ENCODE measurements around the gene ZCCHC14. TPM values are rescaled to one million over a fixed set of nuclear protein-coding genes. Genes with fewer than 3 reads are reported as not detected.
"Not testable (repeated sequence)": the region's sequence is repeated elsewhere in the genome, so short reads cannot be mapped to it uniquely, and the experiment has no call there.

The ZCCHC14 gene
- total RNA-seq, 1 donor from 2014 or later: 19.0 TPM

- Histone ChIP-seq H3K79me2 (ENCODE audit: insufficient read depth, low read length) (peaks cover 56% of the 10 kb centered on the region), H3K27me3 (ENCODE audit: insufficient read depth, low read length) (no peaks in the 10 kb centered on the region), H3K4me2 (ENCODE audit: low read length) (peak overlapping the region; percentile 96), H3K9me3 (ENCODE audit: insufficient read depth, low read depth, low read length) (no peaks in the 10 kb centered on the region), H3K4me3 (ENCODE audit: insufficient read depth, low read depth, low read length) (peak overlapping the region; percentile 70), H4K20me1 (ENCODE audit: insufficient read depth, low read length) (peaks cover 44% of the 10 kb centered on the region), H3K27ac (ENCODE audit: low read depth, low read length) (no peak overlapping the region), H2AFZ (ENCODE audit: low read depth, low read length) (no peak overlapping the region), H3K4me1 (ENCODE audit: insufficient read depth, low read length) (peaks cover 25% of the 10 kb centered on the region), H3K9ac (ENCODE audit: low read length) (peak overlapping the region; percentile 85), H3K36me3 (ENCODE audit: insufficient read depth, low read length) (no peaks in the 10 kb centered on the region)
- FAIRE-seq (no peak), DNase-seq (ENCODE audit: low read depth) (no peak)
- Mint-ChIP-seq H3K4me1 (ENCODE audit: low read depth, unreplicated experiment) (peaks cover 26% of the 10 kb centered on the region), H3K9me3 (ENCODE audit: unreplicated experiment) (no peaks in the 10 kb centered on the region), H3K27ac (ENCODE audit: unreplicated experiment) (peak overlapping the region; percentile 69), H3K27me3 (ENCODE audit: low read depth, unreplicated experiment) (no peaks in the 10 kb centered on the region), H3K36me3 (ENCODE audit: low read depth, unreplicated experiment) (peaks cover 4% of the 10 kb centered on the region), H3K4me3 (ENCODE audit: unreplicated experiment) (peak overlapping the region; percentile 87)
- TF ChIP-seq CTCF (IDR thresholded peaks at IDR 0.05; ENCODE audit: insufficient read depth, low read depth, low read length): no peak
- TF ChIP-seq EZH2 (IDR thresholded peaks at IDR 0.05; ENCODE audit: insufficient read depth, low read length): no peak
Measured at GRCh38 chr16:87382023-87382785, 110.6 kb downstream of the ZCCHC14 start.

GRCh38 chr16:87380881-87381280 lies 111.9 kb downstream of the ZCCHC14 start:
- Mint-ChIP-seq H3K27ac (ENCODE audit: unreplicated experiment) (peak overlapping the region; percentile 89), H3K4me1 (ENCODE audit: low read depth, unreplicated experiment) (peaks cover 29% of the 10 kb centered on the region), H3K9me3 (ENCODE audit: unreplicated experiment) (no peaks in the 10 kb centered on the region), H3K4me3 (ENCODE audit: unreplicated experiment) (peak overlapping the region; percentile 87), H3K36me3 (ENCODE audit: low read depth, unreplicated experiment) (peaks cover 6% of the 10 kb centered on the region), H3K27me3 (ENCODE audit: low read depth, unreplicated experiment) (no peaks in the 10 kb centered on the region)
- Histone ChIP-seq H3K4me3 (ENCODE audit: insufficient read depth, low read depth, low read length) (peak overlapping the region; percentile 43), H3K79me2 (ENCODE audit: insufficient read depth, low read length) (peaks cover 69% of the 10 kb centered on the region), H3K36me3 (ENCODE audit: insufficient read depth, low read length) (no peaks in the 10 kb centered on the region), H3K9ac (ENCODE audit: low read length) (peak overlapping the region; percentile 36), H3K4me2 (ENCODE audit: low read length) (peak overlapping the region; percentile 96), H3K27ac (ENCODE audit: low read depth, low read length) (no peak overlapping the region), H2AFZ (ENCODE audit: low read depth, low read length) (no peak overlapping the region), H3K9me3 (ENCODE audit: insufficient read depth, low read depth, low read length) (no peaks in the 10 kb centered on the region), H4K20me1 (ENCODE audit: insufficient read depth, low read length) (peaks cover 56% of the 10 kb centered on the region), H3K27me3 (ENCODE audit: insufficient read depth, low read length) (no peaks in the 10 kb centered on the region), H3K4me1 (ENCODE audit: insufficient read depth, low read length) (peaks cover 30% of the 10 kb centered on the region)
- DNase-seq (ENCODE audit: low read depth): no peak
- no peak for FAIRE-seq
- TF ChIP-seq EZH2 (IDR thresholded peaks at IDR 0.05; ENCODE audit: insufficient read depth, low read length): no peak
- TF ChIP-seq CTCF (IDR thresholded peaks at IDR 0.05; ENCODE audit: insufficient read depth, low read depth, low read length): peak; percentile 11

- no peak for TF ChIP-seq CTCF (IDR thresholded peaks at IDR 0.05; ENCODE audit: insufficient read depth, low read depth, low read length)
- TF ChIP-seq EZH2 (IDR thresholded peaks at IDR 0.05; ENCODE audit: insufficient read depth, low read length): no peak
- Mint-ChIP-seq H3K36me3 (ENCODE audit: low read depth, unreplicated experiment) (peaks cover 8% of the 10 kb centered on the region), H3K4me3 (ENCODE audit: unreplicated experiment) (no peak overlapping the region), H3K27ac (ENCODE audit: unreplicated experiment) (peak overlapping the region; percentile 89), H3K9me3 (ENCODE audit: unreplicated experiment) (no peaks in the 10 kb centered on the region), H3K4me1 (ENCODE audit: low read depth, unreplicated experiment) (peaks cover 34% of the 10 kb centered on the region), H3K27me3 (ENCODE audit: low read depth, unreplicated experiment) (no peaks in the 10 kb centered on the region)
- FAIRE-seq (no peak), DNase-seq (ENCODE audit: low read depth) (no peak)
- Histone ChIP-seq H3K36me3 (ENCODE audit: insufficient read depth, low read length) (no peaks in the 10 kb centered on the region), H3K4me1 (ENCODE audit: insufficient read depth, low read length) (peaks cover 35% of the 10 kb centered on the region), H2AFZ (ENCODE audit: low read depth, low read length) (no peak overlapping the region), H3K27me3 (ENCODE audit: insufficient read depth, low read length) (no peaks in the 10 kb centered on the region), H3K4me2 (ENCODE audit: low read length) (peak overlapping the region; percentile 96), H3K79me2 (ENCODE audit: insufficient read depth, low read length) (peaks cover 74% of the 10 kb centered on the region), H3K9me3 (ENCODE audit: insufficient read depth, low read depth, low read length) (no peaks in the 10 kb centered on the region), H3K9ac (ENCODE audit: low read length) (peak overlapping the region; percentile 36), H3K4me3 (ENCODE audit: insufficient read depth, low read depth, low read length) (no peak overlapping the region), H3K27ac (ENCODE audit: low read depth, low read length) (no peak overlapping the region), H4K20me1 (ENCODE audit: insufficient read depth, low read length) (peaks cover 61% of the 10 kb centered on the region)
Measured at GRCh38 chr16:87380403-87380802, 112.4 kb downstream of the ZCCHC14 start.

GRCh38 chr16:87379312-87379752 lies 113.5 kb downstream of the ZCCHC14 start:
- not testable (repeated sequence) for H3K9me3 ChIP-seq (ENCODE audit: insufficient read depth, low read depth, low read length); H3K9me3 Mint-ChIP-seq (ENCODE audit: unreplicated experiment); H3K4me2 ChIP-seq (ENCODE audit: low read length); H3K27me3 Mint-ChIP-seq (ENCODE audit: low read depth, unreplicated experiment); H3K27ac ChIP-seq (ENCODE audit: low read depth, low read length); FAIRE-seq; DNase-seq (ENCODE audit: low read depth); H3K27ac Mint-ChIP-seq (ENCODE audit: unreplicated experiment); H3K9ac ChIP-seq (ENCODE audit: low read length); H3K36me3 ChIP-seq (ENCODE audit: insufficient read depth, low read length); H3K27me3 ChIP-seq (ENCODE audit: insufficient read depth, low read length); H3K36me3 Mint-ChIP-seq (ENCODE audit: low read depth, unreplicated experiment); H2AFZ ChIP-seq (ENCODE audit: low read depth, low read length); H3K4me3 ChIP-seq (ENCODE audit: insufficient read depth, low read depth, low read length)
- H4K20me1 ChIP-seq (ENCODE audit: insufficient read depth, low read length): peaks cover 70% of the 10 kb centered on the region
- Mint-ChIP-seq H3K4me3 (ENCODE audit: unreplicated experiment) (peak overlapping the region; percentile 34), H3K4me1 (ENCODE audit: low read depth, unreplicated experiment) (peaks cover 34% of the 10 kb centered on the region)
- peaks cover 83% of the 10 kb centered on the region for H3K79me2 ChIP-seq (ENCODE audit: insufficient read depth, low read length)
- H3K4me1 ChIP-seq (ENCODE audit: insufficient read depth, low read length): peaks cover 34% of the 10 kb centered on the region
